GM12875 (cell line): ENCODE results near the gene SESN1.

Source experiments
- H3K4me3 ChIP-seq: one replicate; pipeline ENCODE4 v1.5.1; 2011; ENCODE audit warnings: low read depth, low read length, control low read depth
- TF ChIP-seq, protein P1 (sequence below): IDR thresholded peaks from 2 replicates; pipeline ENCODE4 v1.5.1; 2011; ENCODE audit warnings: low read depth, mild to moderate bottlenecking, control low read depth, inconsistent platforms, low read length, moderate library complexity, borderline replicate concordance; ENCODE audit not compliant: insufficient read depth

Gene SESN1

DNA sequence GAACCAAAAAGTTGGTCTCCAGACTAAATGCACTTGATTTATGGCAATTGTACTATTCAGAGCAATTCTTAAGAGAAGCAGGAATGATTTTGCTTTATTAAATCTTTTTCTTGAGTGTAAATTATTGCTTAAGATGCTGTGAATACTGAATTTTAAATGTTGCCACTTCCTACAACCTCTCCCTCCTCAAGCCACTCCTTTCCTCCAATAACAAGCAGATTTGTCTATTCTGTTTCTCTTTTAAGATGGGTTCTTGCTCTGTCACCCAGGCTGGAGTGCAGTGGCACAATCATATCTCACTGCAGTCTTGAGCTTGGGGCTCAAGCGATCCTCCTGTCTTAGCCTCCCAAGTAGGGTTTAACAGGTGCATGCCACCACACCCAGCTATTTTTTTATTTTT, 65.3 kb downstream of the SESN1 start:
- TF ChIP-seq, protein P1, sequence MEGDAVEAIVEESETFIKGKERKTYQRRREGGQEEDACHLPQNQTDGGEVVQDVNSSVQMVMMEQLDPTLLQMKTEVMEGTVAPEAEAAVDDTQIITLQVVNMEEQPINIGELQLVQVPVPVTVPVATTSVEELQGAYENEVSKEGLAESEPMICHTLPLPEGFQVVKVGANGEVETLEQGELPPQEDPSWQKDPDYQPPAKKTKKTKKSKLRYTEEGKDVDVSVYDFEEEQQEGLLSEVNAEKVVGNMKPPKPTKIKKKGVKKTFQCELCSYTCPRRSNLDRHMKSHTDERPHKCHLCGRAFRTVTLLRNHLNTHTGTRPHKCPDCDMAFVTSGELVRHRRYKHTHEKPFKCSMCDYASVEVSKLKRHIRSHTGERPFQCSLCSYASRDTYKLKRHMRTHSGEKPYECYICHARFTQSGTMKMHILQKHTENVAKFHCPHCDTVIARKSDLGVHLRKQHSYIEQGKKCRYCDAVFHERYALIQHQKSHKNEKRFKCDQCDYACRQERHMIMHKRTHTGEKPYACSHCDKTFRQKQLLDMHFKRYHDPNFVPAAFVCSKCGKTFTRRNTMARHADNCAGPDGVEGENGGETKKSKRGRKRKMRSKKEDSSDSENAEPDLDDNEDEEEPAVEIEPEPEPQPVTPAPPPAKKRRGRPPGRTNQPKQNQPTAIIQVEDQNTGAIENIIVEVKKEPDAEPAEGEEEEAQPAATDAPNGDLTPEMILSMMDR: no peak
- H3K4me3 ChIP-seq: no peak overlapping the region

GRCh38 chr6:109028439-109028838, 66.2 kb downstream of the SESN1 start:
- TF ChIP-seq, protein P1: no peak
- H3K4me3 ChIP-seq: no peak overlapping the region

DNA sequence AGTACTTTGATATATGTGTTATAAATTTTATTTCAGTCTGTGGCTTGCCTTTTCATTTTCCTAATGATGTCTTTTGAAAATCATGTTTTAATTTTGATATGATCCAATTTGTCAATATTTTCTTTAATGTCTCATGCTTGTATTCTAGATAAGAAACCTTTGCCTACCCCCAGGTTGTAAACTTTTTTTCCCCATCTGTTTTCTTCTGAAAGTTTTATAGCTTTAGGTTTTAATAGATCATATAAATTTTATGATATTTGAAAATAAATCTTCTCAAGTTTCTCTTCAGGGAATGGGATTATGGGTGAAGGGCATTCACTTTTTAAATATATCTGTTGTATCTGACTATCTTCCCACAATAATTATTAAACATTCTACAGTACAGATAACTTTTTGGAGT, 66.7 kb downstream of the SESN1 start:
- H3K4me3 ChIP-seq: no peak overlapping the region
- TF ChIP-seq, protein P1: no peak

DNA sequence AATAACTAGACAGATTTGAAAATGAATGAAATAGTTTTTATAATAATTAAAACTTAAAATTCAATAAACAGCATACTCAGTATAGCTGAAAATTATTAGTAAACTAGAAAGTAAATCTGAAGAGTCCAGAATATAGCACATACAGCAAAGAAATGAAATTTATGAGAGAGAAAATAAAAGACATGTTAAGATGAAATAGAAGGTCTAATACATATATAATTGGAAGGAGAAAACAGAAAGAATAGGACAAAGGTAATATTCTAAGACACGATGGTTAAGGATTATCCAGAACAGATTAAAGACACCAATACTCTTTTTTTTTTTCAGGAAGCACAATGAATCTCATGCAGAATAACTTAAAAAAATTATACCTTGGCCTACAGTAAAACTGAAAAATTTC, 69.0 kb downstream of the SESN1 start:
- TF ChIP-seq, protein P1: no peak
- H3K4me3 ChIP-seq: no peak overlapping the region

- TF ChIP-seq, protein P1: no peak
Observed at GRCh38 chr6:109024784-109025183, 69.9 kb downstream of the SESN1 start.

DNA sequence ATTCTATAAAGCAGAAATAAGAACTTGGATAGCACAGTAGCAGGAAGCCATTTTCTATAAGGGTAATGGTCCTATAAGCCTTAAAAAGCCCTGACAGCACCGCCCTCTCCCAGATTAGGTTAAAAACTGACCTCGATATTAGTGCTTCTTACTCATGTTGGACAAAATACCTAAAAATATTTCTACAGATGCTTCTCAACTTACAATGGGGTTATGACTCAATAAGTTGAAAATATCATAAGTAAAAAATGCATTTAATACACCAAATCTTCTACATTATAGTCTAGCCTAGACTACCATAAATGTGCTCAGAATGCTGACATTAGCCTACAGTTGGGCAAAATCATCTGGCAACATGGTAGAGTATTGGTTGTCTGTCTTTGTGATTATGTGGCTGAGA, 70.3 kb downstream of the SESN1 start:
- H3K4me3 ChIP-seq: no peak overlapping the region
- TF ChIP-seq, protein P1: no peak

More at GRCh38 chr6:109024784-109025183, 69.9 kb downstream of the SESN1 start:
- H3K4me3 ChIP-seq: no peak overlapping the region

DNA sequence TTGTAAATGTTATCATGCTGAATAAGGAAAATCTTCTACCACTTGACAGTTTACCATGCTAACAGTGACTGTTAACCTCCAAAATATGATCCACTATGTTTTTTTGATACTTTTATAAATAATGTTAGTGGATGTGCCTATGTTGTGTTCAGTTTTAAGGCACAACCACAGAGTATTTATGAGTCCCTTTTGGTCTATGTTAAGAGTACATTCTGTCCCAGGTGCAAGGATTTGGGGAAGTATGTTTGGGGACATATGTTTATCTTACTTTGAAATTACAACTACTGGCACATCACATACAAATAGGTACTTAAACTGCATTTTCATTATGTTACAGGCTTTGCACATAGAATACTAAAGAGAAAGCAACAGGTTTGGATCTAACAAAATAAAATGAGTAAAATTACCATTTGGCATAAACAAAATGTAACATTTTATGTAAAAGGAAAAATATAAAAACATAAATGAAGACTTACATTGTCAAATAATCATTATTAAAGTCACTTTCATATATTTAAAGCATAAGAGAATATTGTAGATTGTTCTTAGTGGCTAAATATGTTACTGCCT, 71.2 kb downstream of the SESN1 start:
- H3K4me3 ChIP-seq: no peak overlapping the region
- TF ChIP-seq, protein P1: no peak
